Endothelial cell of umbilical vein (primary cell): ENCODE data around the gene VAV2. TPM values are rescaled to one million over a fixed set of nuclear protein-coding genes. Genes with fewer than 3 reads are reported as not detected.

Source experiments
- BruUV-seq: library from RNA; stranded (reverse); fragments of 400-500 nt; replicated peaks from 2 replicates; lab custom pipeline; 2021; lab: Mats Ljungman, UMichigan
- CTCF ChIA-PET: fragments of 300-600, 350-600 bp; sonication (Branson Sonifier 250); formaldehyde crosslinking; loops from one replicate; lab custom pipeline; 2021; ENCODE audit warnings: antibody characterized with exemption, inconsistent platforms; lab: Charles Lee
- POLR2A ChIA-PET: fragments of 300-600, 350-600 bp; sonication (Branson Sonifier 250); formaldehyde crosslinking; loops from one replicate; lab custom pipeline; 2021; ENCODE audit warnings: antibody characterized with exemption, inconsistent platforms; lab: Charles Lee
- DNase-seq: peaks from one replicate; pipeline ENCODE4 v3.0.0-alpha.2; 2011; ENCODE audit warnings: low read depth, low spot score
- FAIRE-seq: peaks from 2 replicates; lab custom pipeline; 2011; peaks lifted over from hg19 to GRCh38; lab: Jason Lieb, UNC
- H2AFZ ChIP-seq: 2 replicates; pipeline ENCODE4 v1.6.0; 2012; ENCODE audit warnings: low read depth, low read length, control low read depth, inconsistent platforms
- H3K27ac ChIP-seq: 2 replicates; pipeline ENCODE4 v1.5.1; 2011; ENCODE audit warnings: low read depth, mild to moderate bottlenecking, control low read depth, low read length, moderate library complexity; ENCODE audit not compliant: insufficient read depth
- H3K27me3 ChIP-seq, 2 experiments: 2 replicates each; pipeline versions ENCODE4 v1.6.0 to v1.6.1; 2011; ENCODE audit warnings: low read length in 2 of 2, mixed read lengths in 1 of 2; ENCODE audit not compliant: control insufficient read depth in 2 of 2, insufficient read depth in 2 of 2
- H3K36me3 ChIP-seq, 2 experiments: 2 replicates in 1 of 2; 3 replicates in 1 of 2; pipeline ENCODE4 v1.5.1; 2011; ENCODE audit warnings: low read length in 2 of 2, mild to moderate bottlenecking in 1 of 2, moderate library complexity in 1 of 2; ENCODE audit not compliant: control insufficient read depth in 2 of 2, insufficient read depth in 2 of 2; ENCODE audit errors: extremely low read depth in 1 of 2
- H3K4me1 ChIP-seq: 3 replicates; pipeline ENCODE4 v1.5.1; 2011; ENCODE audit warnings: mild to moderate bottlenecking, low read length; ENCODE audit not compliant: control insufficient read depth, insufficient read depth; ENCODE audit errors: extremely low read depth
- H3K4me2 ChIP-seq: 2 replicates; pipeline ENCODE4 v1.6.1; 2011; ENCODE audit warnings: low read length, control low read depth, mixed read lengths; ENCODE audit not compliant: insufficient read depth
- H3K4me3 ChIP-seq, 3 experiments: fragments of 200-600 bp in 1 of 3; sonication (generic), shearing (Covaris generic) in 1 of 3; replicated peaks in 1 of 3; 2 replicates each; pipeline ENCODE4 v1.5.1; 2011 to 2016; ENCODE audit warnings: control low read depth in 3 of 3, low read length in 3 of 3, mild to moderate bottlenecking in 2 of 3, inconsistent platforms in 1 of 3, low read depth in 1 of 3, moderate library complexity in 1 of 3; ENCODE audit not compliant: insufficient read depth in 1 of 3
- H3K79me2 ChIP-seq: 2 replicates; pipeline ENCODE4 v1.6.0; 2012; ENCODE audit warnings: low read length, inconsistent platforms; ENCODE audit not compliant: control insufficient read depth, insufficient read depth
- H3K9ac ChIP-seq: replicated peaks from 2 replicates; pipeline ENCODE3; 2011; ENCODE audit warnings: low read length, control low read depth; ENCODE audit not compliant: insufficient read depth; ENCODE audit errors: extremely low read depth
- H3K9me1 ChIP-seq: replicated peaks from 3 replicates; pipeline ENCODE4 v1.6.0; 2011; ENCODE audit warnings: mild to moderate bottlenecking, low read length; ENCODE audit not compliant: control insufficient read depth, insufficient read depth; ENCODE audit errors: extremely low read depth
- H3K9me3 ChIP-seq: replicated peaks from 2 replicates; pipeline ENCODE4 v1.5.1; 2012; ENCODE audit warnings: low read length, inconsistent platforms; ENCODE audit not compliant: control insufficient read depth, insufficient read depth
- H4K20me1 ChIP-seq: replicated peaks from 2 replicates; pipeline ENCODE3; 2011; ENCODE audit warnings: mild to moderate bottlenecking, low read length; ENCODE audit not compliant: control insufficient read depth, insufficient read depth; ENCODE audit errors: extremely low read depth
- CTCF ChIP-seq, 2 donors: IDR thresholded peaks; 1 replicate in 1 of 2; 2 replicates in 1 of 2; pipeline ENCODE4 v1.5.1; 2011; ENCODE audit warnings: low read length in 2 of 2, mild to moderate bottlenecking in 2 of 2, moderate library complexity in 2 of 2, control low read depth in 1 of 2, inconsistent platforms in 1 of 2, low read depth in 1 of 2; ENCODE audit not compliant: insufficient read depth in 1 of 2; ENCODE audit errors: extremely low read depth in 1 of 2
- EZH2 ChIP-seq: IDR thresholded peaks from 2 replicates; pipeline ENCODE4 v1.6.1; 2012; ENCODE audit warnings: borderline replicate concordance, low read depth, mild to moderate bottlenecking, moderate library complexity, low read length, inconsistent platforms; ENCODE audit not compliant: severe bottlenecking
- FOS ChIP-seq: IDR thresholded peaks from 2 replicates; pipeline ENCODE4 v1.6.1; 2011; ENCODE audit warnings: mild to moderate bottlenecking, low read length, moderate library complexity, borderline replicate concordance; ENCODE audit not compliant: insufficient read depth
- GATA2 ChIP-seq: IDR thresholded peaks from 2 replicates; pipeline ENCODE4 v1.7.0; 2011; ENCODE audit warnings: low read depth, mild to moderate bottlenecking, moderate library complexity, mixed read lengths, low read length; ENCODE audit not compliant: insufficient read length, insufficient read depth
- JUN ChIP-seq: IDR thresholded peaks from 2 replicates; pipeline ENCODE4 v1.6.1; 2011; ENCODE audit warnings: borderline replicate concordance, low read depth; ENCODE audit not compliant: insufficient read length, insufficient read depth
- MAX ChIP-seq: IDR thresholded peaks from 2 replicates; pipeline ENCODE4 v1.6.1; 2011; ENCODE audit not compliant: insufficient read depth, insufficient read length
- MYC ChIP-seq: IDR thresholded peaks from one replicate; pipeline ENCODE4 v1.6.1; 2011; ENCODE audit warnings: mild to moderate bottlenecking, low read depth, low read length
- POLR2A ChIP-seq: IDR thresholded peaks from 2 replicates; pipeline ENCODE4 v1.6.1; 2012; ENCODE audit warnings: low read depth, mild to moderate bottlenecking, control low read depth, low read length
- POLR2AphosphoS5 ChIP-seq: IDR thresholded peaks from 2 replicates; pipeline ENCODE4 v1.6.1; 2012; ENCODE audit warnings: low read depth, mild to moderate bottlenecking, control low read depth, low read length, moderate library complexity; ENCODE audit not compliant: insufficient read depth
- dilution Hi-C: fragments of 300-500 bp; cut with MboI; formaldehyde crosslinking; loops from one replicate; pipeline ENCODE4 v1.15.0; 2019; ENCODE audit warnings: low sequenced_read_pairs; ENCODE audit not compliant: extremely low pct_ligation_motif_present
- intact Hi-C: fragments of 100-400 bp; cut with micrococcal nuclease; formaldehyde crosslinking; loops from one replicate; pipeline ENCODE4 v1.10.0; 2022
- polyA plus RNA-seq, 4 experiments: library from polyadenylated mRNA; depleted of rRNA in 3 of 4; stranded (reverse) in 3 of 4; unstranded in 1 of 4; fragments of >200 nt; gene quantifications; 2 replicates each; pipeline versions ENCODE4 v1.2.1 to v1.2.3, GENCODE V29; 2011 to 2012; ENCODE audit warnings: missing spikeins in 1 of 4
- total RNA-seq: library from RNA; stranded (reverse); gene quantifications from 2 replicates; pipeline ENCODE4 v1.2.3, GENCODE V29; 2021

The VAV2 gene
- total and polyA plus RNA-seq, 2 donors (not counting 3 experiments of a cell fraction or from before 2014, with no cell fraction given): 10.6 to 30.6 TPM

- Histone ChIP-seq H3K4me2 (no peak overlapping the region), H3K9me3 (no peaks in the 10 kb centered on the region), H3K79me2 (peaks cover 17% of the 10 kb centered on the region), H3K36me3 (no peaks in the 10 kb centered on the region), H2AFZ (no peak overlapping the region), H3K9ac (no peak overlapping the region), H3K9me1 (no peaks in the 10 kb centered on the region), H3K4me1 (peaks cover 7% of the 10 kb centered on the region), H3K27ac (no peak overlapping the region), H4K20me1 (no peaks in the 10 kb centered on the region), H3K4me3 (no peak overlapping the region), H3K27me3 (no peaks in the 10 kb centered on the region)
- no peak for FAIRE-seq
- ChIA-PET POLR2A (no interaction called here), CTCF (interaction anchor here (1.5 kb wide), 1 partner anchor 9 kb away, joined by 3 read pairs; no protein-coding TSS in a partner anchor)
- DNase-seq: no peak
- BruUV-seq: no TSS peak
- dilution Hi-C loops: no loop called here
- TF ChIP-seq FOS (no peak), MAX (no peak), CTCF (IDR thresholded peaks at IDR 0.05; ENCODE audit: extremely low read depth in 1 of 2, insufficient read depth in 1 of 2, low read depth in 1 of 2, low read length in 2 of 2) (no peak), POLR2A (no peak), MYC (no peak), JUN (no peak), GATA2 (no peak), EZH2 (no peak), POLR2AphosphoS5 (no peak)
- intact Hi-C loops: no loop called here
Measured at GRCh38 chr9:133877327-133877726, 114.8 kb downstream of the VAV2 start.
